ENCODE results near the gene UAP1.

Gene UAP1

DNA sequence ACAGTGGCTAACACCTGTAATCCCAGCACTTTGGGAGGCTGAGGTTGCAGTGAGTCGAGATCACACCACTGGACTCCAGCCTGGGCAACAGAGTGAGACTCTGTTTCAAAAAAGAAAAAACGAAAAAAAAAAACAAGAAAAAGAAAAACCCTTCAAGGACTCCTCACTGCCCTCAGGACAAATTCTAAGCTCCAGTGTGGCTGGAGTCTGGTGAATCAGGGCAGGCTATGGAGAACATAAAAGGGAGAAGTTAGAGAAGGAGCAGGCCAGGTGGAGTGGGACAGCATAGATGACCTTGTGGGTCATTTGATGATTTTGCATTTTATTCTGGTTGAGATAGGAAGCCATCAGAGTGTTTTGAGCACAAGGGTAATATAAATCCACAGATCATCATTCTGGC, 12.5 kb upstream of the UAP1 start:
- no peak overlapping the region for H4K5ac ChIP-seq (ENCODE audit: low read length)
- no peaks in the 10 kb centered on the region for H3K4me1 ChIP-seq (ENCODE audit: control insufficient read depth, low read depth, low read length)
- no peaks in the 10 kb centered on the region for H3K79me2 ChIP-seq (ENCODE audit: control insufficient read depth, insufficient read depth, low read length)
- H4K8ac ChIP-seq (ENCODE audit: low read depth, low read length): no peak overlapping the region
- H3K23ac ChIP-seq (ENCODE audit: low read length): no peak overlapping the region
- WGBS (ENCODE audit: extremely low coverage, insufficient coverage, low lambda C conversion rate): no CpG with 5 or more reads among the region's 2 CpGs
- H3K4me2 ChIP-seq (ENCODE audit: low read length): no peak overlapping the region
- no peaks in the 10 kb centered on the region for H3K27me3 ChIP-seq (ENCODE audit: insufficient read depth, low read length, poor library complexity)
- H2AK5ac ChIP-seq (ENCODE audit: low read length): no peak overlapping the region
- no peak overlapping the region for H3K4ac ChIP-seq (ENCODE audit: low read depth, low read length)
- no peak for DNase-seq
- H3K4me3 ChIP-seq (ENCODE audit: low read length): no peak overlapping the region
- no peaks in the 10 kb centered on the region for H3K79me1 ChIP-seq (ENCODE audit: low read length)
- H3K9ac ChIP-seq (ENCODE audit: low read length): no peak overlapping the region
- no peaks in the 10 kb centered on the region for H3K36me3 ChIP-seq (ENCODE audit: control insufficient read depth, insufficient read depth, low read length)
- no peak overlapping the region for H2BK15ac ChIP-seq (replicated peaks; ENCODE audit: low read depth)
- no peak overlapping the region for H2BK120ac ChIP-seq (ENCODE audit: low read depth, low read length)
- H3K18ac ChIP-seq (ENCODE audit: low read length): no peak overlapping the region
- no peak overlapping the region for H3K27ac ChIP-seq (ENCODE audit: low read depth, low read length)
- H2BK5ac ChIP-seq (ENCODE audit: low read length): no peak overlapping the region
- no peak overlapping the region for H3K56ac ChIP-seq (ENCODE audit: low read length)

DNA sequence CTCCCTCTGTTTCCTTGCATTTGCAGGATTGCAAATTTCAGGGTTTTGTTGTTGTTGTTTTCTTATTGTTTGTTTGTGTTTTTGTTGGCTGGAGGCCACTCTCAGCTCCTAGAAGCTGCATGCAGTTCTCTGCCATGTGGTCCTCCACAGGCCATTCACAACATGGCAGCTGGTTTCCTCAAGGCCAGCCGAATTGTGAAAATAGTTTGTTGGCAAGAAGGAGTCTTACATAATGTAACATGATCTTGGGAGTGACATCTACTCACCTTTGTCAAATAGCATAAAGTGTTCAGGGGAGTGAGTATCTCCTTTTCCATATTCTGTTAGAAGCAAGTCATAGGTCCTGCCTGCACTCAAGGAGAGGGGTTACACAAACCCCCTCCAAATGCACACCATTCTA, 10.6 kb upstream of the UAP1 start:
- H3K23ac ChIP-seq (ENCODE audit: low read length): no peak overlapping the region
- H2BK120ac ChIP-seq (ENCODE audit: low read depth, low read length): no peak overlapping the region
- no peak overlapping the region for H4K8ac ChIP-seq (ENCODE audit: low read depth, low read length)
- no peaks in the 10 kb centered on the region for H3K27me3 ChIP-seq (ENCODE audit: insufficient read depth, low read length, poor library complexity)
- H3K36me3 ChIP-seq (ENCODE audit: control insufficient read depth, insufficient read depth, low read length): no peaks in the 10 kb centered on the region
- no peak overlapping the region for H4K5ac ChIP-seq (ENCODE audit: low read length)
- no peak overlapping the region for H2BK15ac ChIP-seq (replicated peaks; ENCODE audit: low read depth)
- no peak overlapping the region for H3K27ac ChIP-seq (ENCODE audit: low read depth, low read length)
- H3K4ac ChIP-seq (ENCODE audit: low read depth, low read length): no peak overlapping the region
- no peak overlapping the region for H2BK5ac ChIP-seq (ENCODE audit: low read length)
- H3K9ac ChIP-seq (ENCODE audit: low read length): no peak overlapping the region
- no peak overlapping the region for H3K4me3 ChIP-seq (ENCODE audit: low read length)
- no peak for DNase-seq
- no CpG with 5 or more reads among the region's 1 CpG for WGBS (ENCODE audit: extremely low coverage, insufficient coverage, low lambda C conversion rate)
- no peak overlapping the region for H3K4me2 ChIP-seq (ENCODE audit: low read length)
- no peak overlapping the region for H3K56ac ChIP-seq (ENCODE audit: low read length)
- no peak overlapping the region for H2AK5ac ChIP-seq (ENCODE audit: low read length)
- no peak overlapping the region for H3K18ac ChIP-seq (ENCODE audit: low read length)
- H3K4me1 ChIP-seq (ENCODE audit: control insufficient read depth, low read depth, low read length): no peaks in the 10 kb centered on the region
- H3K79me1 ChIP-seq (ENCODE audit: low read length): no peaks in the 10 kb centered on the region
- H3K79me2 ChIP-seq (ENCODE audit: control insufficient read depth, insufficient read depth, low read length): no peaks in the 10 kb centered on the region

DNA sequence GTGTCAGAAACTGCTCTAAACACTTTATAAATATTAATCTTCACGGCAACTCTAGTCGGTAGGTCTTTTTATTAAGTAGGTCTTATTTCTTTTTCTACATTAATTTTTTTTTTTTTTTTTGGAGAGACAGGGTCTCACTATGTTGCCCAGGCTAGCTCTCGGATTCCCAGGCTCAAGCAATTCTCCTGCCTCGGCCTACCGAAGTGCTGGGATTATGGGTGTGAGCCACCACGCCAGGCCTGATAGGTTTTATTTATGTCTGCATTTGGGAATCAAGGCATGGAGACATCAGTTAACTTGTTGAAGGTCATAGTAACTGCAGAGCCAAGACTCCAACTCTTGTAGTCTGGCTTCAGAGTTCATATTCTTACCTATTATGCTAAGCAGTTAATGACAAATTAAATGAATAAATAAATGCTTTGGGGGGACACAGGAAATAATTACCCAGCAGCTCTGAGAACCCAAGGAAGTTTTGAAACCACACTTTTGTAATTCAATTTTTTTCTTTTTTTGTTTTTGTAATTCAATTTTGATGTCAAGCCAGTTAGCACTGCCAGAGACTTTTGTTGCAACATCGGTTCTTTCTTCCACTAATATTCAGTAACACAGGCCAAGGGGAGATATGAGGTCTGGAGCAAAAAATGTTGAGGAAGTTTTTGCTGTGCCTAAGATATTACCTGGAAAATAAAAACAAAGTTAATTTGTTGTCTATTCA, 9.4 kb upstream of the UAP1 start:
- Histone ChIP-seq H2BK5ac (ENCODE audit: low read length) (no peak overlapping the region), H3K18ac (ENCODE audit: low read length) (no peak overlapping the region), H3K79me2 (ENCODE audit: control insufficient read depth, insufficient read depth, low read length) (no peaks in the 10 kb centered on the region), H3K4me2 (ENCODE audit: low read length) (no peak overlapping the region), H3K79me1 (ENCODE audit: low read length) (no peaks in the 10 kb centered on the region), H3K27me3 (ENCODE audit: insufficient read depth, low read length, poor library complexity) (no peaks in the 10 kb centered on the region), H3K4ac (ENCODE audit: low read depth, low read length) (no peak overlapping the region), H4K8ac (ENCODE audit: low read depth, low read length) (no peak overlapping the region), H2BK15ac (replicated peaks; ENCODE audit: low read depth) (no peak overlapping the region), H4K5ac (ENCODE audit: low read length) (no peak overlapping the region), H3K36me3 (ENCODE audit: control insufficient read depth, insufficient read depth, low read length) (no peaks in the 10 kb centered on the region), H2BK120ac (ENCODE audit: low read depth, low read length) (no peak overlapping the region), H3K27ac (ENCODE audit: low read depth, low read length) (no peak overlapping the region), H3K23ac (ENCODE audit: low read length) (no peak overlapping the region), H3K56ac (ENCODE audit: low read length) (no peak overlapping the region), H3K9ac (ENCODE audit: low read length) (no peak overlapping the region), H3K4me1 (ENCODE audit: control insufficient read depth, low read depth, low read length) (no peaks in the 10 kb centered on the region), H3K4me3 (ENCODE audit: low read length) (no peak overlapping the region), H2AK5ac (ENCODE audit: low read length) (no peak overlapping the region)
- no CpG with 5 or more reads among the region's 7 CpGs for WGBS (ENCODE audit: extremely low coverage, insufficient coverage, low lambda C conversion rate)
- DNase-seq: no peak

DNA sequence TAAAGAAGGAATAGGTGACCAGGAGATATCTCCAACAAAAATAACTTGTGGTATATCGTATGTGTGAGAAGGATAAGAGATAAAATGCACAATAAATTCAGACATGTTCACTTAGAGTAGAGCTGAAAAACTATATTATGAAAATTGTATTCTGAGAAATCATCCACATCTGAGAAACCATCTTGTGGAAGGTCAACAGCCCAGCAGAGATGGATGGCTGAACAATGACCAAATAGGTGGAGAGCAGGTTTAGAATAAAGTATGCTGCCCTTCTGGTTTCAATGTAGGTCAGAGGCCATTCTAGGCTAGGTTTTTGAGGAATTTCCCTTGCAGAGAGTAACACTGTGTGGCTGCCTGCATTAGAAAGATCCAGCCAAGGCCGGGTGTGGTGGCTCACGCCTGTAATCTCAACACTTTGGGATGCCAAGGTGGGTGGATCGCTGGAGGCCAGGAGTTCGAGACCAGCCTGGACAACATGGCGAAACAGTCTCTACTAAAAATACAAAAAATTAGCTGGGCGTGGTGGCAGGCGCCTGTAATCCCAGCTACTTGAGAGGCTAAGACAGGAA, 8.8 kb upstream of the UAP1 start:
- H3K36me3 ChIP-seq (ENCODE audit: control insufficient read depth, insufficient read depth, low read length): no peaks in the 10 kb centered on the region
- no peak overlapping the region for H3K23ac ChIP-seq (ENCODE audit: low read length)
- H2AK5ac ChIP-seq (ENCODE audit: low read length): no peak overlapping the region
- no peak overlapping the region for H3K56ac ChIP-seq (ENCODE audit: low read length)
- H3K27me3 ChIP-seq (ENCODE audit: insufficient read depth, low read length, poor library complexity): no peaks in the 10 kb centered on the region
- H3K18ac ChIP-seq (ENCODE audit: low read length): no peak overlapping the region
- no peaks in the 10 kb centered on the region for H3K79me2 ChIP-seq (ENCODE audit: control insufficient read depth, insufficient read depth, low read length)
- H3K27ac ChIP-seq (ENCODE audit: low read depth, low read length): no peak overlapping the region
- no peaks in the 10 kb centered on the region for H3K79me1 ChIP-seq (ENCODE audit: low read length)
- H3K4me1 ChIP-seq (ENCODE audit: control insufficient read depth, low read depth, low read length): no peaks in the 10 kb centered on the region
- H3K4me3 ChIP-seq (ENCODE audit: low read length): no peak overlapping the region
- no peak overlapping the region for H3K9ac ChIP-seq (ENCODE audit: low read length)
- H4K5ac ChIP-seq (ENCODE audit: low read length): no peak overlapping the region
- H3K4me2 ChIP-seq (ENCODE audit: low read length): no peak overlapping the region
- H2BK120ac ChIP-seq (ENCODE audit: low read depth, low read length): no peak overlapping the region
- no peak for DNase-seq
- no peak overlapping the region for H2BK5ac ChIP-seq (ENCODE audit: low read length)
- H3K4ac ChIP-seq (ENCODE audit: low read depth, low read length): no peak overlapping the region
- no peak overlapping the region for H4K8ac ChIP-seq (ENCODE audit: low read depth, low read length)
- no CpG with 5 or more reads among the region's 8 CpGs for WGBS (ENCODE audit: extremely low coverage, insufficient coverage, low lambda C conversion rate)
- H2BK15ac ChIP-seq (replicated peaks; ENCODE audit: low read depth): no peak overlapping the region

DNA sequence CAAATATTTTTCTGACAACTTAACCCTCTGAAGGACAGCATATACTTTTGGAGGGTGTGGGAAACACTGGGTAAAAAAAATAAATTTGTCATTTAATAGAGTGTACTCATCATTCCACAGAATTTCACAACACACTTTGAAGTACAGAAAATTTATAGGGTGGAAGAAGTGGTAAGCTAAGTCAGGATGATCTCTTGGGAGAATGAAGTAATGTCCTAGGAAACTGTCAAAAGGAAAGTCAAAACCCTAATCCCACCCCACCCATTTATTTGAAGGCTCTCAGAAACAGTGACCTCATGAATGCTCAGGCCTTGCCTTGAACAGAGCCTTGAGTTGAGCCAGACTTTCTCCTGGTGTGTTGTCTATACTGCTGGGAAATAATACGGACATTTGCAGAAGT, 7.3 kb upstream of the UAP1 start:
- H2BK15ac ChIP-seq (replicated peaks; ENCODE audit: low read depth): no peak overlapping the region
- no peak overlapping the region for H3K23ac ChIP-seq (ENCODE audit: low read length)
- H3K27ac ChIP-seq (ENCODE audit: low read depth, low read length): no peak overlapping the region
- H4K5ac ChIP-seq (ENCODE audit: low read length): no peak overlapping the region
- no CpG with 5 or more reads among the region's 1 CpG for WGBS (ENCODE audit: extremely low coverage, insufficient coverage, low lambda C conversion rate)
- no peak overlapping the region for H2BK5ac ChIP-seq (ENCODE audit: low read length)
- H3K79me1 ChIP-seq (ENCODE audit: low read length): no peaks in the 10 kb centered on the region
- H3K36me3 ChIP-seq (ENCODE audit: control insufficient read depth, insufficient read depth, low read length): no peaks in the 10 kb centered on the region
- H3K9ac ChIP-seq (ENCODE audit: low read length): no peak overlapping the region
- no peak overlapping the region for H2AK5ac ChIP-seq (ENCODE audit: low read length)
- H3K56ac ChIP-seq (ENCODE audit: low read length): no peak overlapping the region
- H2BK120ac ChIP-seq (ENCODE audit: low read depth, low read length): no peak overlapping the region
- H4K8ac ChIP-seq (ENCODE audit: low read depth, low read length): no peak overlapping the region
- no peak overlapping the region for H3K18ac ChIP-seq (ENCODE audit: low read length)
- H3K27me3 ChIP-seq (ENCODE audit: insufficient read depth, low read length, poor library complexity): no peaks in the 10 kb centered on the region
- no peak for DNase-seq
- H3K4me2 ChIP-seq (ENCODE audit: low read length): no peak overlapping the region
- H3K4ac ChIP-seq (ENCODE audit: low read depth, low read length): no peak overlapping the region
- no peaks in the 10 kb centered on the region for H3K79me2 ChIP-seq (ENCODE audit: control insufficient read depth, insufficient read depth, low read length)
- no peaks in the 10 kb centered on the region for H3K4me1 ChIP-seq (ENCODE audit: control insufficient read depth, low read depth, low read length)
- H3K4me3 ChIP-seq (ENCODE audit: low read length): no peak overlapping the region

DNA sequence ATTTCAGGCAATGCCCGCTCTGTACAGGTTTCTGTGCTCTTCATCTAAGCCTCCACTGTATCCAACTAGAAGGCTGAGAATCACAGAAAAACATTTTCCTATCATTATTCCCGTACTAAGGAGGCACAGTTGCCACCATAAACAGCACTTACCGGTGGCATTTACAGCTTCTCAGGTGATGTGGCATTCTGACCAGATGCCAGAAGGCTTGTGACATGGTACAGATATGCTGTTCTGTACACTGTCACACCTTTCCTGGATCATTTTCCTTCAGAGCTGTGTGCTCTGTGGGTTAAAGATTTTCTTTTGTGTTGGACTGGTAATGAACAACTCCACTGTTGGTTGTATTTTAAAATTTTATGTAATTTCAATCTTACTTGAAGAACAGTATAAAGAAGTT, 4.0 kb upstream of the UAP1 start:
- no peak overlapping the region for H4K8ac ChIP-seq (ENCODE audit: low read depth, low read length)
- no peak overlapping the region for H3K4me3 ChIP-seq (ENCODE audit: low read length)
- H2BK5ac ChIP-seq (ENCODE audit: low read length): no peak overlapping the region
- H3K9ac ChIP-seq (ENCODE audit: low read length): no peak overlapping the region
- H4K5ac ChIP-seq (ENCODE audit: low read length): no peak overlapping the region
- WGBS (ENCODE audit: extremely low coverage, insufficient coverage, low lambda C conversion rate): no CpG with 5 or more reads among the region's 3 CpGs
- no peak overlapping the region for H3K18ac ChIP-seq (ENCODE audit: low read length)
- no peaks in the 10 kb centered on the region for H3K27me3 ChIP-seq (ENCODE audit: insufficient read depth, low read length, poor library complexity)
- H2BK120ac ChIP-seq (ENCODE audit: low read depth, low read length): no peak overlapping the region
- no peaks in the 10 kb centered on the region for H3K79me1 ChIP-seq (ENCODE audit: low read length)
- no peak overlapping the region for H3K4ac ChIP-seq (ENCODE audit: low read depth, low read length)
- peaks cover under 1% of the 10 kb centered on the region for H3K4me1 ChIP-seq (ENCODE audit: control insufficient read depth, low read depth, low read length)
- H3K56ac ChIP-seq (ENCODE audit: low read length): no peak overlapping the region
- no peak overlapping the region for H2BK15ac ChIP-seq (replicated peaks; ENCODE audit: low read depth)
- no peak overlapping the region for H2AK5ac ChIP-seq (ENCODE audit: low read length)
- no peak overlapping the region for H3K4me2 ChIP-seq (ENCODE audit: low read length)
- no peak overlapping the region for H3K23ac ChIP-seq (ENCODE audit: low read length)
- no peak overlapping the region for H3K27ac ChIP-seq (ENCODE audit: low read depth, low read length)
- H3K36me3 ChIP-seq (ENCODE audit: control insufficient read depth, insufficient read depth, low read length): no peaks in the 10 kb centered on the region
- H3K79me2 ChIP-seq (ENCODE audit: control insufficient read depth, insufficient read depth, low read length): peaks cover under 1% of the 10 kb centered on the region
- DNase-seq: no peak

All from mesendoderm (in vitro differentiated cells).